DMS114 treated with DMSO at 0.1 percent for 48 hours (cell line): ENCODE results near the gene B3GNT5.

Experiments used
- DNase-seq: peaks from one replicate; lab custom pipeline; 2025; ENCODE audit not compliant: unreplicated experiment; lab: John Stamatoyannopoulos, UW

Gene B3GNT5

DNA sequence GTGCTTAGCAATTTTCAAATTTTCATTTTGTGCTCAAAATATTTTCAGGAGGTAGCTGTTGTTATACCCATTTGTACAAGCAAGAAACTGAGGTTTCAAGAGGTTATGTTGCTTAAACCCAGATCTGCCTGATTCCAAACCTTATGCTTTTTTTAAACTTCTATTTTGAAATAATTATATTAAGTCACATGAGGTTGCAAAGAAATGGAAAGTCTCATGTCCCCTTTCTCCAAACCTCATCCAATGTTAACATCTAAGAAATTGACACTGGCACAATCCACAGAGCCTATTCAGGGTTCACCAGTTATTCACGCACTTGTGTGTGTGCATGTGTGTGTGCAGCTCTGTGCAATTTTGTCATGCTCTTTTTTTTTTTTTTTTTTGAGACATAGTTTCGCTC is 35.1 kb downstream of the B3GNT5 start:
- DNase-seq: no peak

DNA sequence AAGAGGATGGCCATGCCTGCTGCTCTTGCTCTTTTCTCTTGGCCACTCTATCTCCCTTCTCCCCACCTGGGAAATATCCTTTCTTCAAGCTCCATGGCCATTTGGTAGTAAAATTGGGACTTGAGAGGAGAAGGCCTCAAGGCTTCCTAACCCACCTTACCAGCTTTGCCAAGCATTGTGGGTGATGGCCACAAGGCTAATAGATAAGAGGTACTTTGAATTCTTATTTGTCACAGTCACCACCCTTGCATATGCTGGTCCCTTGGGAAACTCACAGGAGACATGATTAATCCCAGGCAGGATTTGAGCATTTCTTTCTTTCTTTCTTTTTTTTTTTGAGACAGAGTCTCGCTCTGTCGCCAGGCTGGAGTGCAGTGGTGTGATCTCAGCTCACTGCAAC is 37.2 kb downstream of the B3GNT5 start:
- DNase-seq: no peak

DNA sequence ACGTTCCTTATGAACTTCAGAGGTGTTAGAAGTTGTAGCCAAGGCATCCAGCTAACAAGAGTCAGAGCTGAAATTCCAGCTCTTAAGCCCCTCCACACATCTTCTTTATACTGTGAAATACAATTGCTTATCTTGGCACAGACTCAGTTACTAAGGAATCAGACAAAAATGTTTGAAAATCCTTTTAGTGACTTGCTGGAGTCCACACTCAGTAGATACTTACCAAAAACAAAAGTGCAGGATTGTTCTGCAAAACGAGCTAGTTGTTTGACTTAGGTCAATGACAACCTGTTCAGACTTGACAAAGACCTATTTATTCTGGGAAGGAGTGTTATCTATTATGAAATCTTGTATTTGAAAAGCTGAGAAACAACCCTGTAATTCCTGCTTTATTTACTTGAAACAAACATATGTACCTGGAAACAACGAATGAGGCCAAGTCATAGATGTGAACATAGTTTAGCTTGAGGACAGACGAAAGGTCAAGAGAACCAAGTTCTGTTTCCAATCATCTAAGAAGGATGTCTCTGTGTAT is 38.5 kb downstream of the B3GNT5 start:
- no peak for DNase-seq

DNA sequence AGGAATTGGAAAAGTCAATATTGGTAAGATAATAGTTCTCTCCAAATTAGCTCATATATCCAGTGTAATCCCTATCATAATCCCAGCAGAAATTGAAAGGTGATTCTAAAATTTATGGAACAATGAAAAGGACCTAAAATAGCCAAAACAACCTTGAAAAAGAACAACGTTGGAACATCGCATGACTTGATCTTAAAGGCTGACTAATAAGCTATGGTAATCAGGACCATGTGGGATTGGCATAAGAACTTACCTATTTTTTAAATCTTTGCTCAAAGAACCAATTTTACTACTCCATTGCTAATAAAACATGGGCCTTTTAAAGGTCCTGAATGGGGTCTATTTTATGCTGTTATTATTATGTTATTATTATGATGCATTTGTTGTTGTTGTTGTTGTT is 40.9 kb downstream of the B3GNT5 start:
- no peak for DNase-seq

DNA sequence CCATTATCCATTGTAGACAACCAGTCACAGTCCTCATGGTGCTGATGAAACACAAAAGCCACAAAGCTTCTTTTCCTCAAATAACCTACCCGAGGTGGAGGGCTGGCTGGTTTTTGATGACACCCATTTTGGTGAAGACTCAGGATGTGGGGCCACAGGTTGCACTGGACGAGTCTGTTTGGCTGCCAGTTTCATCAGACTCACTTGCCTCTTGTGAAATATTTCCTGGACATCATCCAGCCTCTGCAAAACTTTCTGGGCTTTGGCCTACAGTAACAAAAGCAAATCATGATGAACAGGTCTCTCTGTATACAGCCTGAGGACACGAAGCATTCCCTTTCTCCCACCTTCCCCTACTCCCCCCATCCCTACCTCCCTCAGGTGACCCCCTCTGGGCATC is 42.2 kb downstream of the B3GNT5 start:
- DNase-seq: no peak

DNA sequence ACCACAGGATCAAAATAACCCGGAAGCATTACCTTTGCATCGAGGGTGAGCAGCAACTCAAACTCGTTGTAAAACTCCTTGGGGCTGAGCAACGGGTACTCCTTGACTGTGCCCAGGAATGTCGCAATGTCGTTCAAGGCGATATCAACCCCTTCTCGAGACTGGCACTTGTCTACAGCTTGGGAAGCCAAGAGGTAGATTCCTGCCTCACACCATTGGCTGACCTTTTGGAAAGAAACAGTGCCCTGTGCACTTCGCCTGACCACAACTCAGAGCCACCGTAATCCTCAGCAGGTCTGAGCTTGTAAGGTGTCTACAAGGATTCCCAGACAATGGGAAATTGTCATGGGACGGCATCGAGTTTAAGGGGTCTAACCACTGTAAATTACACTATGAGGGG is 43.9 kb downstream of the B3GNT5 start:
- no peak for DNase-seq

DNA sequence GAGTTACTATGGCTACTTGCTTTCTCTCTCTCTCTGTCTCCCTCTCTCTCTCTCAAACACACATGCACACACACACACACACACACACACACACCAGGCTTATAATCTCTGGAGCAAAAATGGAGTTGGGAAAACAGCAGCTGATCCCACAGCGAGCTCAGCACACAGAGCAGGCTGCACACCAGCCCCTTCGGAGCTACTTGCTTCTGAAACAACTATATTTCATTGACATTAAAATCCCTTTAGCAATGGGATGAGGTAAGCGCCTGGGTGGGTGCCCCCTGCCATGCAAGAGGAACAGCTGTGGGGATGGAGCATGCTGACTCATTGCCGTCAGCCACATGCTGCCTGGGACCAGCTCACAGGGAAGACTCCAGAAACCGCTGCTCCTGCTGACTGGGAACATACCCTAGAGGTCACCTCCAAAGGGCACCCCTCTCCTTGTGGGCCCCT is 45.7 kb downstream of the B3GNT5 start:
- DNase-seq: no peak

DNA sequence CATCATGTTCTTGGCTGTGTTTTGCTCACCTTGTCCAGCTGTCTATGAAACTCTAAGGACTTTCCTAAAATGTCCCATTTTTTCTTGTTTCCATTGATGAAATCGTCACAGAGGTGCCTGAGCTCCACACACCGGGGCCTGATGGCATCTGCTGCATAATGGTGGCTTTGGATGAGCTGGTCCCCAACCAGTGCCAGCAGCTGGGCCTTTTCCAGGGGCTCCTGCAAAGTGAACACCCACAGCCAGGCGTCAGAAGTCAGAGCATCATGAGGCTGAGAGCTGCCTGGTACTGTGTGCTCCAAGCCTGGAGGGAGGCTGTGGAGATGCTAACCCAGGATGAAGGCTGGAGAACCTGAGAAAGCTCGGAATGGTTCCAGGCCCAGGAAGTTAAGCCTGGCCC is 46.9 kb downstream of the B3GNT5 start:
- no peak for DNase-seq

DNA sequence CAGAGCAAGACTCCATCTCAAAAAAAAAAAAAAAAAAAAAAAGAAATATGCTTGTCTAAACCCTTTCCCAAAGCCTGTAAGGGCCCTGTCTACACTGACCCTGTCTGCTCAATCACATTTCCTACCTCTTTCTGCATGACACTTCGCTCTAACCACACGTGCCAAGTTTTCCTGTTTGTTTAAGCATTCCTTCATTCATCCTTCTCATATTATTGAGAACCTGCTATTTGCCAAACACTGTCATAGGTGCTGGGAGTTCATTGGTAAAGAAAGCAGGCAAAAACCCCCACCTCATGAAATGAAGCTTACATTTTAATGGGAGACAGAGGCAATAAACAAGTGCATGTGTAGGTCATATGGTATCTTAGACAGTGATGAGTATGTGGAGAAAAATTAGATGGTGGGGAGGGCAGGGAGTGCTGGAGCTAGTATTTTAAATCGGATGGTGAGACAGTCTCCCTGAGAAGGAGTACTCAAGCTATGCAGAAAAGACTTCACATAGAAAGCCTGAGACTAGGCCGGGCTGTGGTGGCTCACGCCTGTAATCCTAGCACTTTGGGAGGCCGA is 48.0 kb downstream of the B3GNT5 start:
- no peak for DNase-seq

DNA sequence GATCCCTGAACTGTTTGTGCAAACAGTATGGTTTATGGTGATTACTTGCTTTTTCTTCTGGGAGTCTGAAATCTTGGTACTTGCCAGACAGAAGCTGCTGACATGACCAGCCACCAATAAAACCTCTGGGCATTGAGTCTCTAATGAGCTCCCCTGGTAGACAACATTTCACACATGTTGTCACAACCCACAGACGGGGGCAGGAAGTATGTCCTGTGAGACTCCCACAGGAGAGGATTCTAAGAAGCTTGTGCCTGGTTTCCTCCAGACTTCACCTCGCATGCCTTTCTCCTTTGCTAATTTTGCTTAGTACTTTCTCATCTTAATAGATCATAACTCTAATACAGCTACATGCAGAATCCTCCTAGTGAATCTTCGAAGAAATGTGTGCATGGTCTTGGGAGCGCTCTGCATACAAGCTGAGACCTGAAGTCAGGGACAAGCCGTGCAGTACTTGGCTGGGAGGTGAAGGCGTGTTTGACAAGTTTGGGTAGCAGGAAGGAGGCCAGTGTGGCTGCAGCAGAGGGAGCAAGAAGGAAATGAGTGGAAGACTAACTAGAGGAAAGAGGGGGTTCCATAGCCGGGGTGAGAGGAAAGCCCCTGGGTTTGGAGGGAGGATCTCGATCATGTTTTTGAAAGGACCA is 49.0 kb downstream of the B3GNT5 start:
- no peak for DNase-seq

DNA sequence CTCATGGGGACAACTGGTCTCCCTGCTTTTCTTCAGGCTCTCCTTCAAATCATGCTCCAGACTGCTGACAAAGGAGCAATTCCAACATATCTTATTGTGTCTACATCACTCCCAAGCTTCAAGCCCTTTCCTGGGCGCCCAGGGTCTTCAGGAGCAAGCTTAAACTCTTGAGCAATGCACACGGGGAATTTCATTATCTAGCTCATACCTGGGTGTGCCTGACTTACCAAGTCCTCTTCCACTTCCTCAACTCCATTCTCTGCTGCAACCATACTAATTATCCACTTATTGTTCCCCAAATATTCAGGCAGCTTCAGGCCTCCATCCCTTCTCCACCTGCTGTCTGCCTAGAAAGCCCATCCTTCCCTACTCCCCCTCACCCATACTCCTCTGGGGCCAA is 50.6 kb downstream of the B3GNT5 start:
- DNase-seq: no peak

DNA sequence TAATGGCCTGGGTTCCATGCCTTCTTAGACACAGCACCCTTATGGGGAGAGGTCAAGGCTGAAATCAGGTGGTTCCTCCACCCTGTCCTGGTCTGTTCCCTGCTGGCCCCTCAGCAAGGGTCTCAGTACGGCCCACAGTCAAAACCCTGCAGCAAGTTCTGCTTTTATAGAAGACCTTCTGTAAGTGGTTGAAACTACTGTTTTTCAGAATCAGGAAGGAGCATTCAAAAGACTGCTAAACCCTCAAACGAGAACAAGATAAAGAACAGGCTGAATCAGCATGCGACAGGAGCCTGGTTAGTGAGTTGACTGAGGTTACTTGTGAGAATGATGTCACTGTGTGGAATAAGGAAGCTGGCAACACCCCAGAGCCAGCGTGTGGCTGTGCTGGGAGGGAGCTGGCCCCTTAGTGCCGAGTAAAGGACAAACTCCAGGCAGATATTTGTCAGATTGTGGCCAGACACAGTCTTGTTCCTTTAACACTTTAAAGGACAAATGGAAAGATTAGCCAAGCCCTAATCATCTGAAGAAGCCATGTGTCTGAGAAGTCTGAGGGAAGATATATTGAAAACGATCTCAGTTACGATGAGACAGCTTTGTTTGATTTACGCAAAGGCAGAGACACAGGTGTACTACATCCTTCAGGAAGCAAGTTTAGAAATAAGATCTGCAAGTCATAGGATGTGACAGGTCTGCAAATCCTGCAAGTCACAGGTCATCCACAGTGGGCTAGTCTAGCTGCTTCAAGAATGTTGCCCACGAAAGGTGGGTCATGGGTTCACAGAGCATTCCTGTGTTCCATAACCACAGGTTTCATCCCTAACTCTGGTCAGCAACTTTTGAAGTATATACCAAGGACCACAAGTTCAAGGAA is 54.0 kb downstream of the B3GNT5 start:
- no peak for DNase-seq

DNA sequence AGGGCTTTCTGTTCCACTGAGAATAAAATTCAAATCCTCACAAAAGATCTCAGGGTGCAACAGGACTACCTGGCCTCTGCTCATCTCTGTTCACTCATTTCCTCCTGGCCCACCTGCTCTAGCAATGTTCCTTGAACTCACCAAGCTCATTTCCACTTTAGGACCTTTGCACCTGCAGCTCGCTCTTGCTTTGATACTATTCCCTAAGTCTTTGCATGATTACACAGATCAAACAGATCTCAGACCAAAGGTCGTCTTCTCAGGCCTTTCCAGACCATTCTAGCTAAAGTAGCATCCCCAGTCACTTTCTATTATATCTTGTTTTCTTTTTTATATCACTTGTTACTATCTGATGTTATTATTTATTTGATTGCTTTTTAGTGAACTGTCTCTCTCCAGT is 54.7 kb downstream of the B3GNT5 start:
- no peak for DNase-seq

DNA sequence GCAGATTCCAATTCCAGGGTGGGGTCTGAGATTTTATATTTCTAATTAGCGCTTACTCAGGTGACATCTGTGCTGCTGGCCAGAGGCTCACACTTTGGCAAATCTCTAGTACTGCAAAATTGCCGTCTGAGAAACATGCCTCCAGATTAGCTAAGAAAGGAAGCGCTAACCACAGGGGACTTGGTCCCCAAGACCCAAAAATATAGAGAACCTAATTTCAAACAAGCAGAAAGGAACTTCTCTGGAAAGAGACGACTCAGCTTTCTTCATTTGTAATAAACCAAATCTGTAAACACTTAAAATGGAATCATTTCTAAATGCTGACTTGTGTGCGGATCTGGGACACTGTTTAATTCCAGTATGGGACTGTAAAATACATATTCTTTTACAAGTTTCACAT is 55.7 kb downstream of the B3GNT5 start:
- DNase-seq: no peak

DNA sequence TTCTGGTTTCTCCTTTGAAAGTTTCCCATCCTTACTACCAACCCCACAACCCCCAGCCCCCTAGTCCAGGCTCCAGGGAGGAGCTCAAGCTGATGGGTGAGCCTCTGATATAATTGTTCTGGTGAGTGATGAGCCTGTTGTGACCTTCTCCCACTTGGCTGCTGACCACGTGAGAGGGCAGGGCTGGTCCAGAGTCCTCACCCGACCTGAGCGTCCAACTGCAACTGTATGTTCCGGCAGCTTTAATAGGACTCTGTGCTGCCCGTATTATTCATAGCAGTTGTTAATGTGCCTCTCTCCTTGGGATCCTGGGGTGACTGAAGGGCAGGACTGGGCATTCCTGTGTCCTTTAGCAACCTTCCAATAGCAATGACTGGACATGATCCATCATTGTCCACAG is 56.2 kb downstream of the B3GNT5 start:
- DNase-seq: no peak

DNA sequence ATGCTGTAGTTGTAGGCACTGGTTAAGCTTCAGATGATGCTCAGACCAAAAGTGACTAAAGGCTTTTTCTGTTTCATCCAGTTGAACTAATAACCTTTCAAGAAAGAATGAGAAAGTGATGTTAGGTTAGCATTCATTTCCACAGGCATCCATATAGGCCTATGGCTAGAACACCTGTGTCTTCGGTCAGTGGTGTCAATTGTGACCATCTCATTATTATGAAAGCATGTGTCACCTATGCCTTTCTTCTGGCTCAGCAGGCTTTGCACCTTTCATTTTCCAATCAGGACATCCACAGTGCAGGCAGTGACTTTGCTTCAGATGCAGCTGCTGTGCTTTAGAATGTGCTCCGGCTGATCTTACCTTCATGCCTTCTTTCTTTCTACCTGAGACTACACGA is 57.9 kb downstream of the B3GNT5 start:
- DNase-seq: no peak

DNA sequence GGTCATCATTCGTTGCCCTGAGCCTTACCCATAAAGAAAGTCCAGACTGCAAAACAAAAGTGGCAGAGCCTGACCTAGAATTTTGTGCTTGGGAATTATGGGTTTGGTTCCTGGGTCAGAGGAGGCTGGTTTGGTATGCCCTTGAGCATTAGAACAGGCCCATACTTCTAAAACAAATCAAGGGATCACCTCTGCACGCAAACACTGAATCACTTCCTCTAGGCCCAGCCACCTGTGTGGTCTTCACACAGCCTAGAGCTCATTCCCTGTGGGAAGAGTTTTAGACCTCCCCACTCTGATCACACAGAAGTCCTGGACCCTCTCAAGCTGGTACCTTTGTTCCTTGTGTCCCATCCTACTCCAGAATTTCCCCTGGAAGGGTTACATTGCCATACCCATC is 59.4 kb downstream of the B3GNT5 start:
- DNase-seq: no peak

DNA sequence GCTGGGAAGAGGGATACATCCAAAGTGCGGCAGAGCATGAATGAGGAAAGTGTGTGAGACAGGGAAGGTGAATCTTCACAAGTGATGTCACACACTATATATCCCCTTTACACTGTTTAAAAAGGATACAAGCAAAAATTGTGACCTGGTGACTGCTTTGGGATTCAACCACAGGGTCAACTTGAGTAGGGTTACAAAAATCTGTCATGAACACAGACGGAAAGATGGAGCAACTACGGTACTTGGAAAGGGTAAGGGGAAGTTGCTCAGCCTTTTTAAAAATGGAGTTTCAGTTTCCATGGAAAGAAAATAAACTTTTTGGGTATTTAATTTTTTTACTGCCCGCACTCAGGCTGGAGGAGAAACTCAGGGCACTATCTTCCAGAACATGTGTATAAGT is 60.3 kb downstream of the B3GNT5 start:
- DNase-seq: no peak

DNA sequence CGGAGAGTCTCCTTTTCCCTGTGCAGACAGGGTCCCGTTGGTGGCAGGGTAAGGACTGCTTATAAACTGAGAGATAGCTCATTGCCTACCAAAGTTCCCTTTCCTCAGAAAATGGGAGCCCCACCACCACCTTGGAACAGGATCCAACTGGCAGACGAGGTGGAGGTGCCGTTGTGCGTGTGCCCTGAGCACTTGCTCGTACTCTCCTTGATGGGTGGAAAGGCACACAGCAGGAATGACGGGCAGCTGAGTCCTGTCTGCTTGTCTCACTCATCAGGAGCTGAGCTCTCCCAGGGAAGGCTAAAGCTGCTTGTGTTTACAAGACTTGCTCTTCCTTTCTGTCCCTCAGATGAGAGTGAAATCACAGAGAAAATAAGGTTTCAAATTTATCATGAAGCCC is 60.7 kb downstream of the B3GNT5 start:
- DNase-seq: no peak

DNA sequence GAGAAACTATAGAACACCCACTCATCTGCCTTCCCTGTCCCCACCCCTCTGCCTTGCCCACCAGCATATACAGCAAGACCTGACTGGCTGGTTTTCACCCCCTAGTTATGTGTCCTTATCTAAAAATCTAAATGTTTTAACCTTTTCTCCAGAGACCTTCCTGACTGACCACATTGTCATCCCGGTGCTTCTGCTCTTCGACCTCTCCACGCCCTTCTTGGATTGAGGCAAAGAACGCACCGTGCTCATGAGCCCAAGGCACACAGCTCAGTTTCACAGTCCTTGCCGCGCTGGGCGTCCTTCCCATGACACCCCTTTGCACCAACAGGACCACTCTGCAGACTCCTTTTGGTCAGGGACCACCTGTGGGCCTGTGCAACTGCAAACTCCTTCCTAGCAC is 62.7 kb downstream of the B3GNT5 start:
- no peak for DNase-seq

DNA sequence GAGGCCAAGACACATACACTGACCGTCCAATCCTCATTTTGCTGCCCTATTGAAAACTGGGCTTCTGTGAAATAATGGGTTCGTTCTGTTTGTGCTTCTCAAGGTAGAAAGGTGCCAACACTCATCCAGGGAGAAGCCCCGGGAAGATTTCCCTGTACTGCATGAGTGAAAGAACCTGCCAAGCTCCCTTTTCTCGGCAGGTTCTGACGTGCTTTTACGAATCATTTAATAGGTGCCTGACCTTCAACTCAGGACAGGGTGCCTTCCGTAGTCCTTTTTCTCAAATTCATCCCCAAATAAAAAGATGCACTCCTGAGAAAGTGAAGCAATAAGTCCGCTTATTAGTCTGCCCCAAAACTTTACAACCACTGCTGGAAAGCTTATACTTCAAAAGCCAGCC is 64.2 kb downstream of the B3GNT5 start:
- DNase-seq: no peak
